NCI-H2227 (cell line): ENCODE measurements around the gene MADD.
A peak's percentile ranks its signal among the peaks of the same experiment; 100 is the strongest.

ENCODE experiments used
- DNase-seq: peaks from one replicate; lab custom pipeline; 2025; ENCODE audit not compliant: unreplicated experiment; lab: John Stamatoyannopoulos, UW

The MADD gene

DNA sequence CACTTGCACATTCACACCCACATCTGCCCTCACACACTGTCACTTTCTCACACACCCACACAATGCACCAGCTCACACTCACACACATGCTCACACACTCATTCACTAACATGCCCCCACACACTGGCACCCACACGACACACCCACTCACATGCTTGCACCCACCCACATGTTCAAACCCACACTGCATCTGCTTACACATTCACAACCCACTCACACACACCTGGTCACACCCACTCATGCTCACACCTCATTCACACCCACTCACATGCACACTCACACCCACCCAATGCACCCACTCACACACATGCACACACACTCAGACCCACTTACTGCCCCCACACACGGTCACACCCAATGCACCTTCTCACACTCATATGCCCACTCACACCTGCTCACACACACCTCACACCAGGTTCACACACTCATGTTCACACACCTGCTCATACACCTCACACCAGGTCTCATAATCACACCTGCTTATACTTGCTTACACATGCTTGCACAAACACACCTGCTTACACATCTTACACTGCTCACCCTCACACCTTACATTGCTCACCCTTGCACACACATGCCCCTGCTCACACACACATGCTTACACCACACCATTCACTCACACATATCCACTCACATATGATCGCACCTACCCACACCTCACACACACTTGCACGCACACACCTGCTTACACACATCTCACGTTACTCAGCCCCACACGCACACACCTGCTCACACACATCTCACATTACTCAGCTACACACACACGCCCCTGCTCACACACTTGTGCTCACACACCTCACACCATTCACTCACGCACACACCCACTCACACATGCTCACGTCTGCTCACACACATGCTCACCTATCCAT lies 86.4 kb downstream of the MADD start:
- DNase-seq = no peak

DNA sequence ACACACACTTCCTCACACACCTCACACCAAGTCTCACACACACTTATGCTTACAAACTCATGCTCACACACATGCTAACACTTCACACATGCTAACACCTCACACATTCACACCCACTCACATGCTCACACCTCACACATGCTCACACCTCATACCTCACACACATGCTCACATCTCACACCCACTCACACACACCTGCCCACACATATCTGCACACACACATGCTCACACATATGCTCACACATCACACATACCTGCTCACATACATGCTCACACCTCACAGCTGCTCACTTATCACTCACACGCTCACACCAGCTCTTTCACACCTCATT lies 87.0 kb downstream of the MADD start:
- DNase-seq = no peak

DNA sequence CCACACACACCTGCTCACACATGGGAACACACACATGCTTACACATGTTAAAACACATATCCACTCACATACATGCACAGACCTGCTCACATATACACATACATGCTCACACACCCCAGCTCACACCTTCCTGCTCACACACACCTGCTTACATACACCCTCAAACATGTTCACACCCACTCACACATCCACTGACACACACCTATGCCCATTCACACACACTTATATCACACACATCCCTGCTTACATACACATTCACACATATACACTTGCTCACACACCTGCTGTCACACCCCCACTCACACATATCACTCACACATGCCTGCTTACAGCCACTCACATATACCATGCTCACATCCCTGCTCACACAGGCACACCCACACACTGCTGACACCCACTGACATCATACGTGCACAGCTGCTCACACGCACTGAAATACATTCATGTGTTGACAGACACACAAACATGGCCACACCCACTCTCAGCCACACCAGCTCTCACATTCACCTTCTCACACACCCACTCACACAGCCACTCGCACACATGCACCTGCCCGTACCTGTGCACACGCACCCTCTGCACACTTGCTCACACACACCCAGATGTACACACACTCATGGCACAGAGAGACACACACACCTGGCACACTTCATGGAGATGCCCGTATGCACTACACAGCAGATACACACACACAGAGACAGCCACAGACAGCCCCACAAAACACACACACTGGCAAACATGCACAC lies 88.2 kb downstream of the MADD start:
- no peak for DNase-seq

DNA sequence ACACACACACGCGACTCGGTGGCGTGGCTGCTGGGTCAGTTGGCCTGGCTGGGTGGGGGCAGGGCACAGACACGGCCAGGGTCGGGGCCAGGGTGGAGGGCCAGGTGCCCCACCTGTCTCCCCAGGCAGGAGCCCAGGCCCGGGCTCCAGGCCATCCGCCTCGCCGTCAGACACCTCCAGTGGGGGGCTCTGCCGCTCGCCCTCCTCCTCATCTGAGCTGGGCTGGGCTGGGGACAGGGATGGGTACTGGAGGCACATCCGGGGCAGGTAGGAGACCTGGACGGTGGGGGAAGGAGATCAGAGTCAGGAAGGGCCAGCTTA lies 88.8 kb downstream of the MADD start:
- no peak for DNase-seq

DNA sequence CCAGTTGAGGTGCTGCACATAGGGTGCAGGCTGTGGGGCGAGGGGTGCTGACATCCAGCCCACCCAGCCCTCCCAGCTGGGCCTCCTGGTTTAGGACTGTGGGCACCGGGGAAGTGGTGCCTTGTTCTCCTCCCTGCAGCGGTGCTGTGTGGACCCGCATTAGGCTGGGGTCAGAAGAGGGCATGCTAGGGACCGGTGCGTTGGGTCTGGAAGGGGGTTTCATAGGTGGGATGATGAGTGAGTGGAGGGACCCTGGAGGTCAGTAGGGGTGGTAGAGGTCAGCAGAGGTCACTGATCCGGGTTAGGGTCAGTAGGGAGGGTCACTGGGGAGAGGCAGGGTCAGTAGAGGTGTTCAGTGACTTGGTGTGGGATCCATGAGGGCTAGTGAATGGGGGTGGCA lies 89.2 kb downstream of the MADD start:
- no peak for DNase-seq

DNA sequence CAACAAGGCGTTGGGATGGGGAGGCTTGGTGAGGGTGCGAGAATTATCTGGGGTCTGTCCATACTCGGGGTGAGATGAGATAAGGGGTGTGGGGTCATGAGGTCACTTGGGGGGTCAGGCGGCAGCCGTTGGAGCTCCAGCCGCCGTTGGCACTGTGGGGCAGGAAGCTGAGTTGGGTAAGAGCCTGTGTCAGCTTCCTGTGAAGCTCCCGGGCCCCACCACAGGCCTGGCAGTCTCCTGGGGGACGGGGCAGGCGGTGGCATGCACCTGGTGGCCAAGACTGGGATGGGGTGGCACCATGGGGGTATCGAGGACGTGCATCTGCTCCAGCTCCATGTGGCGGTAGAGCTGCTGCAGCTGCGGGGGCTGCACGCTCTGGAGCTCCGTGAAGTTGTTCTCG lies 89.7 kb downstream of the MADD start:
- no peak for DNase-seq

DNA sequence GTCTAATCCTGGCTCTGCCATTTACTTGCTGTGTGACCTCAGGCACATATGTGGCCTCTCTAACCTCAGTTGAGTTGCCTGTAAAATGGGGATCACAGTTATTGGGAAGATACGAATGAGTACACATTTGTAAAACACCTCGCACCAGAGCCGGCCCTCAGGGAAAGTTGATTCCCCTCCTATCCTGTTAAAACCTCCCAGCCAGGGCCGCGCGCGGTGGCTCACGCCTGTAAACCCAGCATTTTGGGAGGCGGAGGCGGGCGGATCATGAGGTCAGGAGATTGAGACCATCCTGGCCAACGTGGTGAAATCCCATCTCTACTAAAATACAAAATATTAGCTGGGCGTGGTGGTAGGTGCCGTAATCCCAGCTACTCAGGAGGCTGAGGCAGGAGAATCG lies 90.4 kb downstream of the MADD start:
- DNase-seq = no peak

DNA sequence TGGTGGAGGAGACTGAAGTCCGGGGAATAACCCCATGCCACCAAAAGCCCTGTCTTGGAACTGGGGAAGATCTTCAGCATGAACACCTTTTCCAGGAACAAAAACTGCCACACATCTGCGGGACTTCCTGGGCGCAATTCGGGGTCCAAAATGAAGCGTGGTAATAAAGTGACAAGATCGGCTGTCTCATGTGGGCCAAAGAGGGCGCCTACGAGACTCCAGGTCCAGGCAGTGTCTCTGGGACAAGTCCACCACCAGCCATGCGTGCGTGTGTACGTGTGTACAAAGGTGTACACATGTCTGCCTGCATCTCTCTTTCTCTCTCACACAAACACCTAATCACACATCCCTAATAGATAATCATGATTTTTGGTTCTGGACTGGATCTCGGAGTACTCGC lies 91.5 kb downstream of the MADD start:
- no peak for DNase-seq

DNA sequence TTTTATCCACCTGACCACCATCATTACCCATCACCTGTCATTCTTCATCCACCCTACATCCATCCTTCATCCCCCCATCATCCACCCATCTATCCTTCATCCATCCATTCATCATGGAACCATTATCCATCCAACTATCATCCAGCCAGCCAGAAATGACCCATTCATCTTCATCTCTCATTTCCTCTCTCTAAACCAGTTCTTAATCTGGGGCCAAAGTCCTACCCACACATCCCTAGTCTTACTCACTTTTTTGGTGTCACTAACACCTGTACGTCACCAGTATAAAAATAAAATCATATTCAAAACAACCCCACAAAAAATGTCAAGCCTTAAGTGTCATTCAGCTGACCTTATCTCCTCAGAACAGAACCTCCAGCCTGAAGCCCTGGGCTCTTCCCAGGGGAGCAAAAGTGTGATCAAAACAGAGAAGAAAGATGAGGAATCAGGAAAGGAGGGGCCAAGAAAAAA lies 96.1 kb downstream of the MADD start:
- no peak for DNase-seq

DNA sequence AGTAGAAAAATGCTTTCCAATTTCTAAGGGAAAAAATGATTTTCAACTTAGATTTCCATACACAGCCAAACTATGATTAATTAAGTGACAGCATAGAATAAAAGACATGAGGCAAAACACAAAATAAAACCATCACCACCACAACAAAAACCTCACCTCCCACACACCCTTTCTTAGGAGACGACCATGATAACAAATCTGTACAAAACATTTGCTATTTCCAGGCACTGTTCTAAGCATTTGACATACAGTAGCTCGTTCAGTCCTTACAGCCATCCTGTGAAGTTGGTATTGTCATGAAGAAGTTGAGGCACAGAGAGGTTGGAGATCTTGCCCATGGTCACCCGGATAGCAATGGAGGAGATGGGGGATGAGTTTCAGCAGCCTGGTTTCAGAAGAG lies 99.7 kb downstream of the MADD start:
- DNase-seq = no peak

DNA sequence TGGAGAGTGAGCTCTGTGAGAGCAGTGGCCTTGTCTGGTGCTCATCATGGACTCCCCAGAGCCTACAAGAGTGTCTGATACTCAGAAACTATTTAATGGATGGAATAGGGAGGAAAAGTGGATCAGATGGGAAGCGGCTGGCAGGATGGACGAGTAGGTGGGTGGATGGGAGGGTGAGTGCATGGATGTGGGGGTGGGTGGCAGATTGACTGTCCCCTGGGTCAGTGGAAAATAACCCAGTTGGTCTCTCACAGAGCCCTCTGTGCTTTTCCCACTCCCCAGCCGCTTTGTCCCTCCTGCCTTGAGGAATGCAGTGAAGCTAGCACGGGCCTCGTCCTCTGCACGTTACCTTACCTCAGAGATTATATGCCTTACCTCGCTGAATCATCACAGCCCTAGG lies 102.5 kb downstream of the MADD start:
- no peak for DNase-seq

DNA sequence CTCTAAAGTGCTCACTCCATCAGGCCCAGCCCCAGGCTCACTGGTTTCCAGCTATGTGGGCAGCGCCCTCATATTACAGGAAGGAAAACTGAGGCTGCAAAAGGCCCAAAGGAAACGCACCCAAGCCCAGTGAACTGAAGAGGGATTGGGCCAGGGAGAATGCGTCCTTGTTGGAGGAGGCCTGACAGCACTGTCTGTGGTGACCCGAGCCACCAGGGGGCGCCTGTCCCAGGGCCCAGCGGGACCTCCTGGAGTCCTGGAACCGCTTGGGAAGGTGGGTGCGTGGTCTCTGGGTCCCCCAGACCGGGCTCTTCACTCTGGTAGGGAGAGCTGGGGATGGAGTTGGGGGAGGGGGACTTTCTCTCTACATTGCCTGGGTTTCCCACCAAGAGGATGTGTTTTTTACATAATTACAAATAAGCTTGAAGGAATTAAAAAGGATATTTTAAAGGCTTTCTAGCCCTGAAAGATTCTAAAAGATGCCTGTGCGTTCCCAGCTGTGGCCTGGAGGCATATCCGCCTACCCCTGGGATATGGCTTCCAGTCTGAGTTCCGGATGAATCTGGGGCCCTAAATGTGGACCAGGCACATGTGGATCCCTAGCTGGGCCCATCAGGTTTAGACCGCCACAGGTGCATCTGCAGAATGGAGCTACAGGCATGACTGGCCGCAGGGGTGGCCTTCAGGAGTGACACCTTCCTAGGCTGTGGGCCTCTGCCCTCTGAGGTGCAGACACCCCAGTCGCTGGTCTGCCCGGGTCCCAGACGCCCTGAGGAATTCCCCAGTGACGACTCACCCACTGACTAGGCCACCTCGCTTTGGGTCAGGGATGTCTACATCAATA lies 104.2 kb downstream of the MADD start:
- DNase-seq = peak; percentile 66

DNA sequence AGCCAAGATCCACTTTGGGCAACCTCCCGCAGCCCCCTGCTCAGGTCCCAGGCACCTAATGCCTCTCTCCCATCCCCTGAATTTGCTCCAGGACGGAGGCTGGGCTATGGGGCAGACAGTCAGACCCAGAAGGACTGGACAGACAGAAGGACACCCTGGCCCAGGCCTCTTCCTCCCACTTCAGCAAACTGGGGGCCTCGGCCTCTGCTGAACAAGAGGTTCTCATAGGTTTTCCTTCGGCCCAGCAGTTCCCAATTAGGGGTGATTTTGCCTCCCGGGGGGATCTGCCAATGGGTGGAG lies 104.7 kb downstream of the MADD start:
- no peak for DNase-seq

DNA sequence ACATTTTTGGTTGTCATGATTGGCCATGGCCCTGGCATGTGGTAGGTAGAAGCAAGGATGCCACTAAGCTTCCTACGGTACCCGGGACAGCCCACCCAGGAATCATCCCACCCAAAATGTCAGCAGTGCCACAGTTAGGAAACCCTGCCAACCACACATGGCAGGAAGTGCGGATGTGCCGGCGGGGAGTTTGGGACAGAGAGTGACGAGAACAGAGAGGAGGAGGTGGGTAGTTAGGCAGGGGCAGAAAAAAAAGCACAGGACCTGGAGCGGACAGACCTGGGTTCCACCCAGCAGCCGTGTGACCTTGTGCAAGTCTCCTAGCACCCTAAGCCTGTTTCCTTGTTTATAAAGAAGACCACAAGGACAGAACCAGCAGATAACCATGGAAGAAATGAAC lies 105.1 kb downstream of the MADD start:
- no peak for DNase-seq

DNA sequence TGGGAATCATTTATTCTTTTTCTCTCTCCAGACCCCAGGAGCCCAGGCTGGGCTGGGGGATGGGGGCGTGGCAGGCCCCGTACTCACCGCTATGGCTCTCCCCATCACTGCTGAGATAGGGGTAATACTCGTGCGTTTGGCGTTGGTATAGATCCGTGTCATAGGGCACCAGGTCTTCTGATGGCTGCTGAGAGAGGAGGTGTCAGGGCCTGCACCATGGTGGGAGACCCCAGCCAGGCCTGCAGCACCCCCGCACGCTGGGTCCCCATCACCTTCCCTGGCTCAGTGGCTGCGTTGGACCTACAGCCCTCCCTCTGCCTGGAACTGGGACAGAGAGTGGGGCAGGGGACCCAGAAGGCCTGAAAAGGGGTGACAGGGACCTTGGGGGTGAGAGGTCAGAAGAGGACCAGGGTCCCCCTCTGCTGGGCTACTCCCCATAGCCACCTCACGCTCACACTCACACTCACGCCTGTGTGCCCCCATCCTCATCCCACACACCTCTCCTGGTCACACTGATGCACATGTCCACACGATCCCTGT lies 105.7 kb downstream of the MADD start:
- no peak for DNase-seq

DNA sequence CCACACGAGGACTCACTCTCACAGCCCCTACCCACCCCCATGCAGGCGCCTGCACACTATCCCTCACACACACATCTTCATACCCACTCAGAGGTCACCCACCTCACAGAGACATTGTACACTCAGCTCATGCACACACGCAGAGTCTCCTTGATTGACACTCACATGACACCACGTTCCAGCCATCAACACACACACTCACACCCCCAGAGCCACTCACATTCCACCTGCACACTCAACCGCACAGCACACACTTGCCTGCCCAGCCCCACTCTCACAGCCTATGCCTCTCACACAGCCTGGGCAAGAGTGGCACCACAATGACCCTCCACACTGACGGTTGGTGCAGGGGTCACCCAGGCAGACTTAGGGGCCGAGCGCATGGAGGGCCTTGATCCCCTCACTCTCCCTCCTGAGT lies 106.2 kb downstream of the MADD start:
- no peak for DNase-seq

DNA sequence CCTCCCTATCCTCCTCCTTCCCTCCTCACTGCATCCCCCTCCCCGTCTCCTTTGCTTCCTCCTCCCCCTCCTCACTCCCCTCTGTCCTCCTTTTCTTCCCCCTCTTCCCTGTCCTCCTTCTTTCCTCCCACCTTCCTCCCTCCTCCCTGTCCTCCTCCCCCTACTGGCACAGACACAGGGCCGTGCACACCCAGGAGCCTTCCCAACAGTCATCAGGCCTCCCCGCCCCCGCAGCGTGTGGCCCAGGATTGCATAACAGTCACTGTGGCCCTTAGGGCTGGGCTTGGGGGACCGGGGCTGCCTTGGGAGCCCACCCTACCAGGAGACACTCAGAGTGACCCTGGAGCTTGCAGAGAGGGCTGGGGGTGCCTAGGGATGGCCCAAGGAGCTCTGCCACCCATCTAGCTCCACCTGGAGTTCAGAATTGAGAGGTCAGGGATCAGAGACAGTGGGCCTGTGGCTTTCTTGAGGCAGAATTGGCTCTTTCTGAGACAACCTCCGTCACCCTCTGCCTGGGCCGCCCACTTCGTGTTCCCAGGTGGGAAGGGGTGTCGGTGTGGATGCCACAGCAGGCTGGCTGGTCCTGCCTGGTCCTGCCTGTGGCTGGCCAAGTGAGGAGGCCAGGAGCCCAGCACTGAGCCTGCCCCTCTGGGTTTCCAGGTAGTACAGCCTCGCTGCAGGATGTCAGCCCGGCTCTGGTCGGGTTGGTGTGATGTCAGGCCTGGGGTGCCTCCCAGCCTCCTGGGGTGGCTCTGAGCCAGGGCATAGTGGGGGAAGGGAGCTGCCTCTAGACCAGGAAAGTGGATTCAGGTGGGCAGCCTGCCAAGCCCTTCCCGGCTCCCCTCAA lies 106.8 kb downstream of the MADD start:
- no peak for DNase-seq

DNA sequence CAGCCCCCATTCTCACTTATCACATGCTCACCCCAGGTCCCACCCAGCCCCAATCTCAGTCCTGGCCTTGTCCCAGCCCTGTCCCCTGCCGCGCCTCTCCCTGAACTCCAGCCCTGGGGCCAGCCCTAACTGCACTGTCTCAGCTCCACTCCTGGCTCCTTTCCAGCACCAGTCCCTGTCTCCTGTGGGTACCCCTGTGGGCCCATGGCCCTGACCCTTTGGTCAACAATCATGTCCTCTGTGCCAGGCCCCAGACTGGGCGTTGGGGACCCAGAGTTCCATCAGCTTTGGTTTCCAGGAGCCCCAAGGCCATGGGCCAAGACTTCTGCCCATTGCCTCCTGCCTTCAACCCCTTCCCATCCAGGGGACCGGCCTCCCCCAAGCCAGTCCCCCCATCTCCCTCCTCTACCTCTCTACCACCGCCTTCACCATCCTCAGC lies 107.7 kb downstream of the MADD start:
- DNase-seq = no peak

DNA sequence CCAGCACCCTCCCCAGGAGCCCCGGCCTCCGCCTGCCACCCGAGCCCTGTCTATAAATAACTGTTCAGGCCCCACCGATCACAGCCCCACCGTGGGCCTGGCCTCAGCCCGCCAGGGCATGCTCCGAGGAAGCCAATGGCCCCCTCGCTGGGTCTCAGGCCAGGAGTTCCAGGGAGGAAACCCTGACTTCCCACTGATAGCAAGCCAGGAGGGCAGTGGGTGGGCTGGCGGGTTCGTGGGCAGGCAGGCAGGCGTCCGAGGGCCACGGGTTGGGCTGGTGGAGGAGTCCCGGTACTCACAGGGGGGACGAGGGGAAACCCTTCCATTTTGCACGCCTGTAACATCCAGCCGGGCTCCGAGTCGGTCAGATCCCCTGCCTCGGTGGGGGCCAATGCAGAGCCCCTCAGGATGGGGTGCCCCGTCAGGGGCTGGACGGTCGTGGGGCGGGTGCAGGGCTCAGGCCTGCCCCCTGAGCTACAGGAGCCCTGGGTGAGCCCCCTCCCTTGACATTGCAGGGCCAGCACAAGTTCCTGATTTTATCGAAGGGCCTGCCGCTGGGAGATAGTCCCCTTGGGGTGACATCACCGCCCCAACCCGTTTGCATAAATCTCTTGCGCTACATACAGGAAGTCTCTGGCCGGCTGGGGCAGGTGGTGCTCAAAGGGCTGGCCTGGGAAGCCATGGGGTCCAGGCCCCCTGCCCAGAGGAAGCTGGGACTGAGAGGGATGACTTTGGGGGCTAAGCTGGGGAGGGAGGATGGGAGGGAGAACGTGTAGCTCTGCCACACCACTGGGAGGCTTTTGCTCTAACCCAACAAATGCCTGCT lies 108.3 kb downstream of the MADD start, which contains the start of gene SPI1:
SPI1 (minus strand) TSS at position 538 of the 826 bp plus-strand sequence; CDS start at position 344, 194 bp downstream.
- no peak for DNase-seq

DNA sequence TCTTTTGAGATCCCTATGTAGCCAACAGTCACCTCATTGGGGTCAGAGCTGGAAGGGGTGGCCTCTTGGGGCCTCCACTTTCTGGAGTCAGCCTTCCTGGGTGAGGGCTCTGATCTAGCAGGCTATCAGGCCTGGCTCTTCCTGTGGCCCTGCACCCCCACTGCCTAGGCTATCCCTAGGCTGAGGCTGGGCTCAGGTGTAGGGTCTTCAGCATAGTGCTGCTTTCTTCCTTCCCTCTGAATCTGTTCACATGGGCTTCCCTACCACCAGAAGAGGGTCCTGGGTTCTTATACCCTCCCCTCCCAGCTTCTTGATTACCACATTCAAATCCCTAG lies 108.9 kb downstream of the MADD start:
- DNase-seq = no peak
